ENCODE results near the gene SERHL2. TPM values are rescaled to one million over a fixed set of nuclear protein-coding genes. Genes with fewer than 3 reads are reported as not detected.
A peak's percentile ranks its signal among the peaks of the same experiment; 100 is the strongest.
"Not testable (repeated sequence)": the region's sequence is repeated elsewhere in the genome, so short reads cannot be mapped to it uniquely, and the experiment has no call there.

The SERHL2 gene, protein sequence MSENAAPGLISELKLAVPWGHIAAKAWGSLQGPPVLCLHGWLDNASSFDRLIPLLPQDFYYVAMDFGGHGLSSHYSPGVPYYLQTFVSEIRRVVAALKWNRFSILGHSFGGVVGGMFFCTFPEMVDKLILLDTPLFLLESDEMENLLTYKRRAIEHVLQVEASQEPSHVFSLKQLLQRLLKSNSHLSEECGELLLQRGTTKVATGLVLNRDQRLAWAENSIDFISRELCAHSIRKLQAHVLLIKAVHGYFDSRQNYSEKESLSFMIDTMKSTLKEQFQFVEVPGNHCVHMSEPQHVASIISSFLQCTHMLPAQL
- 1.3 and 4.1 TPM in 2 replicates for total RNA-seq
- polyA plus RNA-seq = 2.7 and 3.3 TPM in 2 replicates

DNA sequence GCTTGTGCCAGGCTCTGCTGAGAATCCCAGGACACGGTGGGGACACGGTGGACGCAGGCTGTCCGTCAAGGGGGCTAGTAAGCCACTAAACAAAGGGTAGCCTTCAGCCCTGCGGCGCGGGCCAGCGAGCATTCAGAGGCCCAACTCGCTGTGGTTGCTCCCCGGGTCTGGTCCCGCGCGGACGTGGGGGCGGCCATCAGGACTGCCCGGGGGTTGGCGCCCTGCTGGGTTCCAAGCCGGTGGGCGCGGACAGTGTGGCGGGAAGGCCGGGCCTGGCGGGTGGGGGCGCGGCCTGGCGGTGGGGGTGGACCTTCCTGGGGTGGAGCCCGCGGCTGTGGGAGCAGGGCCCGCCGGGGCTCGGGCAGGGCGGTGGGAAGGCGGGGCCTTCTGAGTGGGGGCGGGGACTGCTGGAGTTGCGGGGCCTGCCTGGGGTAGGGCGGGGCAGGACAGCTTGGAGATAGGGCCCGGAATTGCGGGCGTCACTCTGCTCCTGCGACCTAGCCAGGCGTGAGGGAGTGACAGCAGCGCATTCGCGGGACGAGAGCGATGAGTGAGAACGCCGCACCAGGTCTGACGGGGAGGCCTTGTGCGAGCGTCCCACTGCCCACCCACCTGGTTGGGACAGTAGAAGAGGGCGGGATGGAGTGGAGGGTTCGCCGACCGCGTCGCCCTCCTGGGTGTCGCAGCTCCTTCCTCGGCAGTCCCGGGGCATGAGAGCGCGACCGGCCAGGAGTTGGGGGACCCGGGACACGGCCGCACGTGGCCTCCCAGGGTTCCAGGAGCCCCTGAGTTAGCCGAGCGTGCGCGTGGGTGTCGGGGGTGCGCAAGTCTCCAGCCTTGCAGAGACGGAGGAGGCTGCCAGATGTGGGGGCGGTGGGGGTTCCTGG, at the start of gene SERHL2:
Gene SERHL2 (plus strand): TSS at position 482 of the 887 bp plus-strand sequence. CDS start 65 bp downstream, at position 547.
- WGBS (ENCODE audit: low lambda C conversion rate, missing lambda C conversion rate) = 9% methylated on average over 66 of the region's 75 CpGs
- H3K9me3 ChIP-seq (ENCODE audit: low read depth) = no peaks in the 10 kb centered on the region
- H3K4me1 ChIP-seq (ENCODE audit: insufficient read depth) = peaks cover 5% of the 10 kb centered on the region
- H3K9me2 ChIP-seq (replicated peaks; ENCODE audit: insufficient read depth) = no peaks in the 10 kb centered on the region
- H3K4me2 ChIP-seq = peak within 1 kb of the TSS; percentile 98
- H3K27ac ChIP-seq = no peak within 1 kb of the TSS
- TF ChIP-seq EZH2 (IDR thresholded peaks at IDR 0.05; ENCODE audit: borderline replicate concordance) (no peak), EZH2phosphoT487 (IDR thresholded peaks at IDR 0.05; ENCODE audit: low read depth, severe bottlenecking, unreplicated experiment) (no peak)
- TF ChIP-seq, protein P1, sequence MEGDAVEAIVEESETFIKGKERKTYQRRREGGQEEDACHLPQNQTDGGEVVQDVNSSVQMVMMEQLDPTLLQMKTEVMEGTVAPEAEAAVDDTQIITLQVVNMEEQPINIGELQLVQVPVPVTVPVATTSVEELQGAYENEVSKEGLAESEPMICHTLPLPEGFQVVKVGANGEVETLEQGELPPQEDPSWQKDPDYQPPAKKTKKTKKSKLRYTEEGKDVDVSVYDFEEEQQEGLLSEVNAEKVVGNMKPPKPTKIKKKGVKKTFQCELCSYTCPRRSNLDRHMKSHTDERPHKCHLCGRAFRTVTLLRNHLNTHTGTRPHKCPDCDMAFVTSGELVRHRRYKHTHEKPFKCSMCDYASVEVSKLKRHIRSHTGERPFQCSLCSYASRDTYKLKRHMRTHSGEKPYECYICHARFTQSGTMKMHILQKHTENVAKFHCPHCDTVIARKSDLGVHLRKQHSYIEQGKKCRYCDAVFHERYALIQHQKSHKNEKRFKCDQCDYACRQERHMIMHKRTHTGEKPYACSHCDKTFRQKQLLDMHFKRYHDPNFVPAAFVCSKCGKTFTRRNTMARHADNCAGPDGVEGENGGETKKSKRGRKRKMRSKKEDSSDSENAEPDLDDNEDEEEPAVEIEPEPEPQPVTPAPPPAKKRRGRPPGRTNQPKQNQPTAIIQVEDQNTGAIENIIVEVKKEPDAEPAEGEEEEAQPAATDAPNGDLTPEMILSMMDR (IDR thresholded peaks at IDR 0.05; ENCODE audit: poor library complexity) = no peak
- peak within 1 kb of the TSS; percentile 80 for H3K4me3 ChIP-seq
- peak within 1 kb of the TSS; percentile 91 for H2AFZ ChIP-seq
- H3K36me3 ChIP-seq (replicated peaks; ENCODE audit: insufficient read depth, low read depth) = no peaks in the 10 kb centered on the region
- peak; percentile 96 for DNase-seq (ENCODE audit: low spot score)
- H3K27me3 ChIP-seq = no peaks in the 10 kb centered on the region
- no peaks in the 10 kb centered on the region for H3K79me2 ChIP-seq
- no peaks in the 10 kb centered on the region for H4K20me1 ChIP-seq (ENCODE audit: insufficient read depth, poor library complexity, severe bottlenecking)

DNA sequence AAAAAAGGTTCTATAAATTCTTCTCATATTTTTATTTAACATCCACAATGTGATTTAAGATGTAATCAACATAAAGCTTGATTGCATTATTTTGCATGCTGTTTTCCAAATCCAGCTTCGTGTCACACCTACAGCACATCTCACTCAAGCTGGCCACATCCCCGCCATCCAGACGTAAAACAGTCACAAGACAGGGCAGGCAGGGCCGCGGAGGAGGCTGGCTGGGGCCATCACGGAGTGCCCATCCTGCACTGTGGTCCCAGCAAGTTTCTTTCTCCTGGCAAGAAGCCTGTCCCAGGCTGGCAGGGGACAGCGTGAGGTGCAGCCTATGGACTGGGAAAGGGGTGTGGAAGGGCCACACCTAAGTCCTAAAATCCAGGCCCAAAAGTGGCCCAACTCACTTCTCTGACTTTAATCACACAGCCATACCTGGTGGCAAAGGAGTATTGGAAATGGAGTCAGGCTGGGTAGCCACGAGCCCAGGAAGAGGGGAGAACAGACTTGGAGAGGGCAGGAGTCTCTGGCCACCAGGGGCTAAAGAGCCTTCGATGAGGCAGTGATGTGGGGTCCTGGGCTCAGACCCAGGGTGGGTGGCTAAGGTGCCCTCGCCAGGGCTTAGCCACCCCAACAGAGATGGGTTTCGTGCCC, 45.3 kb upstream of the SERHL2 start:
- H3K9me2 ChIP-seq (replicated peaks; ENCODE audit: insufficient read depth); H2AFZ ChIP-seq; H3K4me3 ChIP-seq; H3K79me2 ChIP-seq; H3K36me3 ChIP-seq (replicated peaks; ENCODE audit: insufficient read depth, low read depth); DNase-seq (ENCODE audit: low spot score); H3K27ac ChIP-seq; H3K4me1 ChIP-seq (ENCODE audit: insufficient read depth); H3K9me3 ChIP-seq (ENCODE audit: low read depth); H3K27me3 ChIP-seq; H4K20me1 ChIP-seq (ENCODE audit: insufficient read depth, poor library complexity, severe bottlenecking); H3K4me2 ChIP-seq: not testable (repeated sequence)
- 75% methylated on average over 11 of the region's 11 CpGs for WGBS (ENCODE audit: low lambda C conversion rate, missing lambda C conversion rate)

DNA sequence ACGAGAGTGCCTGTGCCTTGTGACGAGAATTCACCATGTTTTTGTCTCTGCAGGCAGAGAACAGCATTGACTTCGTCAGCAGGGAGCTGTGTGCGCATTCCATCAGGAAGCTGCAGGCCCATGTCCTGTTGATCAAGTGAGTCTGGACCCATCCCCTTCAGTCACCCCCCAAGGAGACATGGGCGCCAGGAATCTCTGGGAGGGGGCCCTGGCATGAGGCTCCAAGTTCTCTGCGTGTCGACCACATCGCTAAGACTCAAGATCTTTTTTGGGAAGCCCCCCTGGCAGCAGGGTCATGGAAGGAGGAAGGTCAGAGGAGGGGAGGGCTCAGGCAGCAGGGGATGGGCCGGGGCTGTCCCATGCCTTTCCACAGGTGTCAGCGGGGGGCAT, 44.8 kb upstream of the SERHL2 start:
- WGBS (ENCODE audit: low lambda C conversion rate, missing lambda C conversion rate) = 45% methylated on average over 9 of the region's 10 CpGs
- H4K20me1 ChIP-seq (ENCODE audit: insufficient read depth, poor library complexity, severe bottlenecking); H3K27me3 ChIP-seq; H3K4me1 ChIP-seq (ENCODE audit: insufficient read depth); H3K27ac ChIP-seq; H3K9me2 ChIP-seq (replicated peaks; ENCODE audit: insufficient read depth); H2AFZ ChIP-seq; DNase-seq (ENCODE audit: low spot score); H3K9me3 ChIP-seq (ENCODE audit: low read depth); H3K79me2 ChIP-seq; H3K4me2 ChIP-seq; H3K36me3 ChIP-seq (replicated peaks; ENCODE audit: insufficient read depth, low read depth); H3K4me3 ChIP-seq: not testable (repeated sequence)

DNA sequence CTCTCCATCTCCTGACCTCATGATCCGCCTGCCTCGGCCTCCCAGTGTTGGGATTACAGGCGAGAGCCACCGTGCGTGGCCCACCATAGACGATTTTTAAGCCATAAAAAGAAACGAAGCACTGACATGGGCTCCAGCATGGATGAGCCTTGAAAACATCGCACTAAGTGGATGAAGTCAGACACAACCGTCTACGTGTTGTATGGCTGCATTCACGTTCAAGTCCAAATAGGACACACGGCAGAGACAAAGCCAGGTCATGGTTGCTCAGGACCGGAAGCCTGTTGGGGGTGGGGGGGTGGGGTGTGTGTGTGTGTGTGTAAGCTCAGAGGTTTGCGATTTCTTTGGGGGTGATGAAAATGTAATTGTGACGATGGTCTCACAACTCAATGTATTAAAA, 44.2 kb upstream of the SERHL2 start:
- no peak overlapping the region for H3K4me3 ChIP-seq
- no peak overlapping the region for H3K27ac ChIP-seq
- H3K9me3 ChIP-seq (ENCODE audit: low read depth) = no peaks in the 10 kb centered on the region
- no peak for TF ChIP-seq EZH2phosphoT487 (IDR thresholded peaks at IDR 0.05; ENCODE audit: low read depth, severe bottlenecking, unreplicated experiment)
- TF ChIP-seq, protein P1 (IDR thresholded peaks at IDR 0.05; ENCODE audit: poor library complexity) = no peak
- no peak for TF ChIP-seq EZH2 (IDR thresholded peaks at IDR 0.05; ENCODE audit: borderline replicate concordance)
- H3K4me1 ChIP-seq (ENCODE audit: insufficient read depth) = no peaks in the 10 kb centered on the region
- no peaks in the 10 kb centered on the region for H3K36me3 ChIP-seq (replicated peaks; ENCODE audit: insufficient read depth, low read depth)
- no peaks in the 10 kb centered on the region for H4K20me1 ChIP-seq (ENCODE audit: insufficient read depth, poor library complexity, severe bottlenecking)
- H3K4me2 ChIP-seq = no peak overlapping the region
- no peaks in the 10 kb centered on the region for H3K9me2 ChIP-seq (replicated peaks; ENCODE audit: insufficient read depth)
- no peak overlapping the region for H2AFZ ChIP-seq
- 91% methylated on average over 15 of the region's 15 CpGs for WGBS (ENCODE audit: low lambda C conversion rate, missing lambda C conversion rate)
- DNase-seq (ENCODE audit: low spot score) = no peak
- no peaks in the 10 kb centered on the region for H3K79me2 ChIP-seq
- no peaks in the 10 kb centered on the region for H3K27me3 ChIP-seq
